ENCODE measurements around the gene FECH. TPM values are rescaled to one million over a fixed set of nuclear protein-coding genes. Genes with fewer than 3 reads are reported as not detected.

FECH gene
- total RNA-seq, 1 experiment from 2014 or later, result 33.0 TPM

Other genes starting within 250 kb of the FECH start
- not detected in 2 replicates for gene ST8SIA3, start 234.1 kb downstream of the FECH start, total RNA-seq (2014; rRNA removed; shearing (Covaris generic); ENCODE audit: low replicate concordance)
- gene ONECUT2, start 151.3 kb downstream of the FECH start, total RNA-seq (2014; rRNA removed; shearing (Covaris generic); ENCODE audit: low replicate concordance), result 0.03 and 0.44 TPM in 2 replicates
- 95.3 and 106 TPM in 2 replicates for gene NARS1, start 35.1 kb upstream of the FECH start, total RNA-seq (2014; rRNA removed; shearing (Covaris generic); ENCODE audit: low replicate concordance)
- 3.4 and 4.9 TPM in 2 replicates for gene ATP8B1, start 216.6 kb upstream of the FECH start, total RNA-seq (2014; rRNA removed; shearing (Covaris generic); ENCODE audit: low replicate concordance)